Measurements from ENCODE around the gene CSRP2. TPM values are rescaled to one million over a fixed set of nuclear protein-coding genes. Genes with fewer than 3 reads are reported as not detected.

The CSRP2 gene
- total RNA-seq, 1 donor from 2014 or later = 53.7 TPM

DNA sequence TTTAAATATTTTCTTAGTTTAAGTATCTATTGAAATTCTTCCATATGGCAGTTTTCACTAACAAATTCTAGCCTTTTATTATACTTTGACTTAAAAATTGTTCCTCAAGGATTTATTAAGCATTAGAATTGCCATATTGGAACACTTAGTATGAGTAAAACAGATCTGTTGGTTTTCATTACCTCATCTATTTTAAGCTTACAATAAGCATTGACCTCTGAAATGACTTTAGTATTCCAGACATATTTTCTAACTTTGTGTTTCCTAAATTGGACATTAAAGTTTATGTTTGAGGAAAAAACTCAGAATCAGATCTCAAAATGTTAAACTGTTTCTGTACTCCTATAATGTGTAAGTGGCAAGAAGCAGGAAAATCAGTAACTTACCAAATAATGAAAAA lies 48.4 kb downstream of the CSRP2 start:
- Mint-ChIP-seq H3K27ac (ENCODE audit: unreplicated experiment) (peak overlapping the region; percentile 58), H3K9me3 (ENCODE audit: unreplicated experiment) (no peaks in the 10 kb centered on the region), H3K27me3 (ENCODE audit: unreplicated experiment) (no peaks in the 10 kb centered on the region), H3K36me3 (ENCODE audit: unreplicated experiment) (peaks cover 26% of the 10 kb centered on the region), H3K4me1 (ENCODE audit: unreplicated experiment) (peaks cover 11% of the 10 kb centered on the region), H3K4me3 (ENCODE audit: unreplicated experiment) (no peak overlapping the region)
- TF ChIP-seq, protein P1, sequence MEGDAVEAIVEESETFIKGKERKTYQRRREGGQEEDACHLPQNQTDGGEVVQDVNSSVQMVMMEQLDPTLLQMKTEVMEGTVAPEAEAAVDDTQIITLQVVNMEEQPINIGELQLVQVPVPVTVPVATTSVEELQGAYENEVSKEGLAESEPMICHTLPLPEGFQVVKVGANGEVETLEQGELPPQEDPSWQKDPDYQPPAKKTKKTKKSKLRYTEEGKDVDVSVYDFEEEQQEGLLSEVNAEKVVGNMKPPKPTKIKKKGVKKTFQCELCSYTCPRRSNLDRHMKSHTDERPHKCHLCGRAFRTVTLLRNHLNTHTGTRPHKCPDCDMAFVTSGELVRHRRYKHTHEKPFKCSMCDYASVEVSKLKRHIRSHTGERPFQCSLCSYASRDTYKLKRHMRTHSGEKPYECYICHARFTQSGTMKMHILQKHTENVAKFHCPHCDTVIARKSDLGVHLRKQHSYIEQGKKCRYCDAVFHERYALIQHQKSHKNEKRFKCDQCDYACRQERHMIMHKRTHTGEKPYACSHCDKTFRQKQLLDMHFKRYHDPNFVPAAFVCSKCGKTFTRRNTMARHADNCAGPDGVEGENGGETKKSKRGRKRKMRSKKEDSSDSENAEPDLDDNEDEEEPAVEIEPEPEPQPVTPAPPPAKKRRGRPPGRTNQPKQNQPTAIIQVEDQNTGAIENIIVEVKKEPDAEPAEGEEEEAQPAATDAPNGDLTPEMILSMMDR (IDR thresholded peaks at IDR 0.05) = no peak
- no peak for DNase-seq (ENCODE audit: extremely low spot score, unreplicated experiment)

DNA sequence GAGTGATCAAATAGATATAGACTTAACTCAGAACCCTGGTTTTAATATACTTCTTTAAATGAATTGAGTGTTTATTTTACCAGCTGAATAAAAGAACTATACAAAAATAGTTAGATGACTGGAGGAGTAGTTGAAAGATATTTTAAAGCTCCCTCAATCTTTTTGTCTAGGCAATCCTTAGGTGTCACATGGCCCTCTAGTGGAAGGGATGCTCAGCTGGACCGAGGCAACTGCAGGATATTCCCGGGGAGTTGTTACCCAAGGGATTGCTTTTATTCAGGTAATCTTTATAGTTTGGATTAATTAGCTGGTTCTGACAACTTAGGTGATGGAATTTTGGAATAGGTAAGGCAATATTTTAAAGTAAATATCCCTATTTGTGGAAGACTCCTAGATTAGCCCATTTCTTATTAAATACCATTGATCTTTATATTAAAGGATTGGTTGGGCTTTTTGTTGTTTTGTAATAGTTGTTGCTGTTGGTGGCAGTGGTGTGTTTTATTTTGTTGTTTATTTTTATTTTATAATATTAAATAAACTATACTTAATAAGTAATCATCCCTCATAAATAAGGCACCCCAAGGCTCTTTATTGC lies 57.8 kb downstream of the CSRP2 start:
- Mint-ChIP-seq H3K4me3 (ENCODE audit: unreplicated experiment) (no peak overlapping the region), H3K4me1 (ENCODE audit: unreplicated experiment) (peaks cover 4% of the 10 kb centered on the region), H3K36me3 (ENCODE audit: unreplicated experiment) (peaks cover 21% of the 10 kb centered on the region), H3K9me3 (ENCODE audit: unreplicated experiment) (no peaks in the 10 kb centered on the region), H3K27me3 (ENCODE audit: unreplicated experiment) (no peaks in the 10 kb centered on the region), H3K27ac (ENCODE audit: unreplicated experiment) (no peak overlapping the region)
- TF ChIP-seq, protein P1 (IDR thresholded peaks at IDR 0.05) = peak; percentile 66
- no peak for DNase-seq (ENCODE audit: extremely low spot score, unreplicated experiment)

DNA sequence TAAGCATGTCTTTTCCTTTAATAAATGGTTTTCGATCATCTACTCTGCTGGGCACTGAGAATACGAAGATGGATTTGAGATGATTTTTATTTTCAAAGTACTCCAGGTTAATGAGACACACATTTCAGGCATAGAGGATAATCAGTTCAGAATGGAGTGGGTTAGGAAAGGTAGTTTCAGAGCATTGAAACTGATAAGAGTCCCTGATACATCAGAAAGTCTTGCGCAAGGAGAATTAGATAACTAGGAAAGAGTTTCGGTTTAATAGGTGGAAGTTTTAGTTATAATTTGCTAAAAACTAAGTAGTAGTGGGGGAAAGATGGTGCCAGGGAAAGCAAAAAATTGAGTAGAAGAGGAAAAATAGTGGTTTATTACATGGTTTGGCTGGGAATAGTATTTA lies 64.8 kb downstream of the CSRP2 start:
- Mint-ChIP-seq H3K27ac (ENCODE audit: unreplicated experiment) (no peak overlapping the region), H3K36me3 (ENCODE audit: unreplicated experiment) (peaks cover 35% of the 10 kb centered on the region), H3K9me3 (ENCODE audit: unreplicated experiment) (no peaks in the 10 kb centered on the region), H3K27me3 (ENCODE audit: unreplicated experiment) (no peaks in the 10 kb centered on the region), H3K4me3 (ENCODE audit: unreplicated experiment) (no peak overlapping the region), H3K4me1 (ENCODE audit: unreplicated experiment) (no peaks in the 10 kb centered on the region)
- TF ChIP-seq, protein P1 (IDR thresholded peaks at IDR 0.05) = no peak
- DNase-seq (ENCODE audit: extremely low spot score, unreplicated experiment) = no peak

DNA sequence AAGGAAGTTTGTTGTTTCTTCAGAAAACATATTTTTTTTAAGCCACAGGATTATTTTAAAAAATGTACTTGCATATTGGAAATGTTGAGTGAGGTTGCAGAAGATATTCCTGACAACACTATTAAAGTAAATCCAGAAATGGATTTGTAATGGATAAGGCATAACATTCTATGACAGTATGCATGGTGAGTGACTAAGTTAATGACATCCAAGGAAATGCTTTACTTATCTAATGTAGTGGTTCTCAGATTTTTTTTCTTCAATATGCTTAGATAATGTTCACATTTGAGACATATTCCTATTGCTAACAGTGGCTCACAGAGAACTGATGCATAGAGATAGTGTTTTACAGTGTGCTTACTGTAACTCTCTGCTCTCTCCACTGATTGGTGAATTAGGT lies 65.6 kb downstream of the CSRP2 start:
- Mint-ChIP-seq H3K36me3 (ENCODE audit: unreplicated experiment) (peaks cover 34% of the 10 kb centered on the region), H3K4me1 (ENCODE audit: unreplicated experiment) (no peaks in the 10 kb centered on the region), H3K27ac (ENCODE audit: unreplicated experiment) (no peak overlapping the region), H3K9me3 (ENCODE audit: unreplicated experiment) (no peaks in the 10 kb centered on the region), H3K4me3 (ENCODE audit: unreplicated experiment) (no peak overlapping the region), H3K27me3 (ENCODE audit: unreplicated experiment) (no peaks in the 10 kb centered on the region)
- no peak for DNase-seq (ENCODE audit: extremely low spot score, unreplicated experiment)
- TF ChIP-seq, protein P1 (IDR thresholded peaks at IDR 0.05) = no peak

DNA sequence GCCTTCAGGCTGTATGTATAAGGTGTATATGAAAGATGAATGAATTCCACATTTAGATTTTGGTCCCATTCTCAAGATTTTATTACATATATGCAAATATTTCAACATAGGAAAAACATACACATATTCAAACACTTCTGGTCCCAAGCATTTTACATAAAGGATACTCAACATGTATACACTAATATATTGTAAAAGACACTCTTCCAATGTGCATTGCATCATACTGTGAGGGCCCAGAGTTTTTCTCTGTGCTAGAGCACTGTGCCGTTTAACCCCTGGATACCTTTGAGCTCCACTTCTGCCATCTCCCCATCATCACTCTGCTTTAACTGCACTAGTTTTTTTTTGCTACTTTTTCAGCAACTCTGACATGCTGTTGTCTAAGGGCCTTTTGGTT lies 66.8 kb downstream of the CSRP2 start:
- H3K36me3 Mint-ChIP-seq (ENCODE audit: unreplicated experiment) = peaks cover 35% of the 10 kb centered on the region
- TF ChIP-seq, protein P1 (IDR thresholded peaks at IDR 0.05) = no peak
- DNase-seq (ENCODE audit: extremely low spot score, unreplicated experiment) = no peak
- H3K4me3 Mint-ChIP-seq (ENCODE audit: unreplicated experiment) = no peak overlapping the region
- no peaks in the 10 kb centered on the region for H3K9me3 Mint-ChIP-seq (ENCODE audit: unreplicated experiment)
- no peaks in the 10 kb centered on the region for H3K27me3 Mint-ChIP-seq (ENCODE audit: unreplicated experiment)
- no peak overlapping the region for H3K27ac Mint-ChIP-seq (ENCODE audit: unreplicated experiment)
- no peaks in the 10 kb centered on the region for H3K4me1 Mint-ChIP-seq (ENCODE audit: unreplicated experiment)
